GM21360 (cell line): Measurements from ENCODE around the gene TMEM11.

Experiments
- ATAC-seq: cut with Tn5 transposase; IDR thresholded peaks from one replicate; pipeline ENCODE4 v1.9.1; 2021; ENCODE audit warnings: mild to moderate bottlenecking, moderate library complexity; ENCODE audit not compliant: unreplicated experiment

Gene TMEM11

GRCh38 chr17:21214015-21214776, at the start of gene TMEM11:
TMEM11 (minus strand) TSS chr17:21214161; CDS start chr17:21214152, 9 bp downstream.
- ATAC-seq = peak; percentile 84

DNA sequence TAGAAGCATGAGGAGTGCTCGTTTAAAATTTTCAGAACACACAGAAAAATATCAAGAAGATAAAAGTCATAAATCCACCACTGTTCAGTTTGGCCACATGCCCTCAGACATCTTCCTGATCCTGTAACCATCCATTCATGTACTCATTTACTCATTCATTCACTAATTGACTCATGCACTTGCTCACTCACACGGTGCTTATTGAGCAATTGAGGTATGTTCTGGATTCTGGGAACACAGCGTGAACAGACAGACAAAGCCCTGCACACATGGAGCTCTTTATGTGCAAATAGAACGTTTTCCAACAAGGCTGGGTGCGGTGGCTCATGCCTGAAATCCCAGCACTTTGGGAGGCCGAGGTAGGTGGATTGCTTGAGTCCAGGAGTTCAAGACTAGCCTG, 49.4 kb upstream of the TMEM11 start:
- ATAC-seq = no peak

DNA sequence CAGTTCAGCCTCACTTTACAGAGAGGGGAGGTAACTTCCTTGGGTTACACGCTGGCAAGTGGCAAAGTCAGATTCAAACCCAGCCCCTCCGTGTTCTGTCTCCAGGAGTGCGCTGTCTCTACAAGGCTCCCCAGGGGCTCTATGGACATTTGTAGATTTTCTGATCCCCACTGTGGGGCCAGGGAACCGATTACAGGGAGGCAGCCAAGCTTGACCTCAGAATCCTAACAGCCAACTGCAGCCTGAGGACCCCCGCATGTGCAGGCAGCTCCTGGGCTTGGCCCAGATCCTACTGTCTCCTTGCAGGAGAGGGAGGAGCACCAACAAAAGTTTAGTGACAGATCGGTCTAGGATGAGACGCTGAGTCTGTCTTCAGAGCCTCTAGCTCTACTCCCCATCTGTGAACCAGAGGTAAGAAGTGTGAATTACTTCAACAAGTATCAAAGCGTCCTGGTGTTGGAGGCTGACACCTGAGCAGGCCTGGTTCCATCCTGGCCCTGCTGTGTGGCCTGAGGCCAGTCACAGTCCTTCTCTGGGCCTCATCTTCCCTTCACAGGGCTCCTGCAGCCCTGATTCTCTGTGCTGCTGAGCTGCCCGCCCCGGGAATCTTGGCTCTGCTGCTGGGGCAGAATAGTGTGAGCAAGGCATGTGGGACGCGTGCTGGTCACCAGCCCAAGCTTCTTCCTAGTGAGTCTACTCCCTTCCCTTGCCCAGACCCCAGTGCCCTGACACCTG, 48.5 kb upstream of the TMEM11 start:
- ATAC-seq = no peak

- no peak for ATAC-seq
These were observed 44.6 kb upstream of the TMEM11 start for GRCh38 chr17:21258593-21258992.

DNA sequence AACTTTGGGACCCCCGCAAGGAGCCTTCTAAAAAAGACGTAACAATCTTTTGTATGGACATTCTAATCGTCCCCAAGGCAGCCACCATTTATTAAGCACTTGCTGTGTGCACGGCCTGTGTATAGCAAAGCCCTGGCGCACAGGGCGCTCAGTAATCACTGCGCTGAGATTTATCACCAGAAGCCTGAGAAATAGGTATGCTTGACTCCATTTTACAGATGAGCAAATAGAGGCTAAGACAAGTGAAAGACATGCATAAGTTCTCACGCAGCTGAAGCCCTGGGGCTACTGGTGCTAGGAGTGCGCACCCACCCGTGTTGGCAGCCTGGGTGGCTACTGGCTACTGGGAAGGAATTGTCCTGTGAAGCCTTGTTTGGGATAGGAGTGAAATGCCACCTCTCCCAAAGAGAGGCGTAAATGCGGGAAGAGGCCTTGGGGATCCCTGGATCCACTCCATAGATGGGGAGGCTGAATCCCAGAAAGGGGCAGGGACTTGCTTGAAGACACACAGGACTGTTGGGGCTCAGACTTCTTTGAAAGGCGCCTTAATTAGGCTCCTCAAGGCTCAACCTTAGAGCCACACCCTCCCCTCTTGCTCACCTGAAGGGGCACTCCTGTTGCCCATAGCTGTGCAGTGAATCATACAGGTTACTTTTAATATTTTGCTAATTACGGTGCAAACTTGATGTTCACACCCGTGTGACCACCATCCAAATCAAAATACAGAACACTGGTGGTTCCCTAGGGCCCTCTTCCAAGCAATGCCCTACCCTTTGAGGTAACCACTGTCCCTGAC, 39.9 kb upstream of the TMEM11 start:
- ATAC-seq = peak; percentile 6

DNA sequence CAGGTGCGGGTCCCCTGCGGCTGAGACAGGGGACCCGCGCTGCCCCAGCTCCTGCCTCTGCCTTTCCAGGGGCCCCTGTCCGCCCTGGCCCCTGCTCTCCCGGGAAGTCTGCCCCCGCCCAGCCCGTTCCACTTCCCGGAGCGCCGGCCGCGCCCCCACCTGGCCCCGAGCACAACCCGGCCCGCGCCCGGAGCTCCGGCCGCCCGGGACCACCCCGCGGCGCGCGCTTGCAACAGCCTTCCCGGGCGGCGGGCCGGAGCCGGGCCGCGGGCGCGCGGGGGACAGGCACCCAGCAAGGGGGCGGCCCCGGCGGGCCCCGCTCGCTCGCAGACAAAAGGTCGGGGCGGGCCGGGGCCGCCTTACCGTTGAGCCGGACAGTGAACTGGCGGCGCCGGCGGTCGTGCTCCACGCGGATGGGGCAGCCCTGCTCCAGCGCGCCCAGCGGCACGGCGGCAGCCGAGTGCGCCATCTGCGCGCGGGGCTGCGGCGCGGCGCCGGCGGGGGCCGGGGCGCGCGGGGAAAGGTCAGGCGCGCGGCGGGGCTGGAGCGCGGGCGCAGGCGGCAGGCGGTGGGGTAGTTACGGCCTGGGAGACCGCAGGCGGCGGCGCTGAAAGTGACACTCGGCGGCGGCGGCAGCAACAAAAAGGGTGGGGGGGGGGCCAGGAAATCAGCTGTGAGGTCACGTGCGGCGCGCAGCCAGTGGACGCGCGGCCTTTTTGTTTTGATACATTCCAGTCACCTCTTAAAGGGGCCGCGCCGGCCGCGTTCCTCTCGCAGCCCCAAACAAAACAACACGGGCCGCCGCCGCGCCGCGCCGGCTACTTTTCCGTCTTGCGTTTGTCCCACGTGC, 39.1 kb upstream of the TMEM11 start, which contains the start of gene NATD1:
Gene NATD1 (minus strand): TSS at position 615 of the 850 bp plus-strand sequence. CDS start 146 bp downstream, at position 469.
- peak; percentile 50 for ATAC-seq

DNA sequence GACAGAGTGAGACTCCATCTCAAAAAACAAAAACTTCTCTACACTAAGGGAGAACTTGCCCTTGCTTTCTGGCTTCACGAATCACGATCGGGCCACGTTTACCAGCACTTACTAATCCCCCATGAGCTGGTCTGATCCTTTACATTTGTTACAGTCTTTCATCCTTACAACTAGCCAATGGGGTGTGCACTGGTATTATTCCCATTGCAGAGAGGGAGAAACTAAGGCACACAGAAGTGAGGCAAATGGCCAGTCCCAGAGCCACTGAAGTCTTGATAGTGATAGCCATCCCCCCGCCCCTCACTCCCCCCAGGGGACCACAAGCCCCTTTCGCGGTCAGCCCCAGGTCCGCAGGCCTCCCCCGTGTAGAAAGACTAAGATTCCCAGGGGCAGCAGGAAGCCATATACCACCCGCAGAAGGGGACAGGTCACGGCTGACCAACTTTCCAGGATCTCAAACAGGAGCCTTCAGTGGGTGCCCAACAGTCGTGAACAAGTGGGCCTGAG, 38.4 kb upstream of the TMEM11 start:
- no peak for ATAC-seq

- no peak for ATAC-seq
These were observed 37.5 kb upstream of the TMEM11 start for GRCh38 chr17:21251337-21252010.

DNA sequence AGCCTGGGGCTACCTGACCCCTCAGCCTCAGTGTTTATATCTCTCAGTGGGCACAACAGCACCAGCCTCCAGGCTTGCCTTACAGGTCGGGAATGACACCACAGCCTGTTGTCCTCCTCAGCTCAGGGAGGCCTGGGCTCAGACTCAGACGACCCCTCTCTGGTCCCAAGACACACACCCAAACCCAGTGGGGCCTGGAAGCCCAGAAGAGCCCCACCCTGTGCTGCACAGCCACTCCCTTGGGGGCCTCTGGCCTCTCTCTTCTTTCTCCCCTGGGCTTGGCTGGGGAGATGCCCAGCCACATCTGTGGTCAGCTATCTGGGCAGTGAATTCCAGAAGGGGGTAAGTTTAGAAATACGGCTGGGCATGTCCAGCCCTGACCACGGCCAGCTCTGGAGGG, 36.9 kb upstream of the TMEM11 start:
- no peak for ATAC-seq

GRCh38 chr17:21249920-21250703, 36.2 kb upstream of the TMEM11 start:
- no peak for ATAC-seq

DNA sequence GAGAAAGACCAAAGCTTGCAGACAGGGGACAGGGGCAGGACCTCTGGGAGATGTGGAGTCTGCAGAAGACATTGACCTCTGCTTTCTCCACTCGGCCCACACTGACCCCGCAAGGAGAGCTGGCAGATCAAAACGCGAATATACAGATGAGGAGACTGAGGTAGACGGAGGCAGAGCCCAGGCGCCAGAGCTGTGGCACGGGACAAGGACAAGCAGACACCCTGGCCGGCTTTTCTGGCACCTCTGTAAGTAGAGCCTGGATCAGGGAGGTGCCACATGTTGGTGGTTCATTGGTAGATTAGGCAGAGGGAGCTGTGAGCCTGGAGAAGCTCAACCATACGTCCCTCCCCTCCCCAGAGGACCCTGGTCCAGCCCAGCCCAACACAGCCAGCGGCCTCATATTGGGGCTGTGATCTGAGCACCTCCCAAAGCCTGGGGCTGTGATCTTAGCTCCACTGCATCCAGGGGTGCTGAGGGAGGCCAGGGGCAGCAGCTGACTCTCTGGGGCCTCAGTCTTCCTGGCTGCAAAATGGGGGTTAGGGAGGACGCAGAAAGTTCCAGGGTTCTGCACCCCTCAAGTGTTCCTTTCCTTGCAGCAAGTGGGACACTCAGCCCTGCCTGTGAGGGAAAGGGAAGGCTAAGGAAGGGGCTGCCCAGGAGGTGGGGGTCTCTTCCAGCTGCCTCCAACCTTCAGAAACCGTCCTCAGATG, 35.3 kb upstream of the TMEM11 start:
- no peak for ATAC-seq

GRCh38 chr17:21248500-21248899, 34.5 kb upstream of the TMEM11 start:
- no peak for ATAC-seq

DNA sequence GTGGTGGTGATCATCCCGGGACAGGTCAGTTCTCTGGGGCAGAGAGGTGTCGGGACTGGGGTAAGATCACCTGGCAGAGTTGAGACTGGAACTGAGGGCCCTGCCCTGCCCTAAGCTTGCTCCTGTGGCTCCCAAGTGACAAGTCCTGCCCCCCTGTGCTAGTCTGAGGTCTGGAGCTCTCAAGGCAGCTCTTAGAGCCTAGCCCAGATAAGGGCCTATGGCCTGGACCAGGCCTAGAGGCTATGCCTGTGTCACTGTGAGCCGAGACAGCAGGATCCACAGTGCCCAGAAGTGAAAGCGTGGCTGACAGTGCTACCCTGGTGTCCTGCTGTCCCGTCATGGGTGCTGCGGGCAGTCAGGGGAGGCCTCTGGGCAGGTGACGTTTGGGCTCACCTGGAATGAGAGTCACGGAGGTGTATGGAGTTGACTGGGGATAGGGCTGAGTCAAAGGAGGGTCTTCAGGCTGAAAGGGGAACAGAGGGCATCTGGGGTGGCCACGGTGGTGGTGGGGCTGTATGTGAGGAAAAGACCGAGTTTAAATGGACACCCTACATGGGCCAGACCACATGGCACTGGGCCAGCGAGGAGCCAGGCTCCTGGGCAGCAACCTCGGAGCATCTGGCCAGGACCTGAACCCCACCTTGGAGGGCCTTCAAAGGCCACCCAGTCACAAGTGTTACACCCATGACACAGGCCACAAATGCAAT, 33.7 kb upstream of the TMEM11 start:
- ATAC-seq = no peak

GRCh38 chr17:21246698-21247097, 32.7 kb upstream of the TMEM11 start:
- ATAC-seq = no peak

DNA sequence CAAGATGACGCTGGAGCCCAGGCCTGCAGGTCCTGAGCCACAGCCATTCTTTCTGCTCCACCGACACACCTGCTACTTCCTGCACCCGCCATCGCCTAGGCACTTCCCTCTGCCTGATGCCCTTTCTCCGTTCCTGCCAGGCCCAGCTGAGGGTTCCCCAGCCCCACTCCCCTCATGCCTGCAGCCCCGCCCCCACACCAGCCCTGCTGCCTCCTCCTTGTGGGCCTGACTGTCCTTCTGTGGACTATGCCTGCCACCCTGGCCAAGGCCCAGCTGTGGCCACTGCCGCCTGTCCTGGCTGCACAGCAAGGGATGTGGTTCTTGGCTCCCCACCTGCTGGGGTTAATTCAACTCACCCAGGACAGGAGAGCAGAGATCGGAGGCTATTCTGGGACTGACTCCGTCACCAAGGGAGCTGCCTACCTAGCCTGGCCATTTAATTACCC, 31.7 kb upstream of the TMEM11 start:
- no peak for ATAC-seq

DNA sequence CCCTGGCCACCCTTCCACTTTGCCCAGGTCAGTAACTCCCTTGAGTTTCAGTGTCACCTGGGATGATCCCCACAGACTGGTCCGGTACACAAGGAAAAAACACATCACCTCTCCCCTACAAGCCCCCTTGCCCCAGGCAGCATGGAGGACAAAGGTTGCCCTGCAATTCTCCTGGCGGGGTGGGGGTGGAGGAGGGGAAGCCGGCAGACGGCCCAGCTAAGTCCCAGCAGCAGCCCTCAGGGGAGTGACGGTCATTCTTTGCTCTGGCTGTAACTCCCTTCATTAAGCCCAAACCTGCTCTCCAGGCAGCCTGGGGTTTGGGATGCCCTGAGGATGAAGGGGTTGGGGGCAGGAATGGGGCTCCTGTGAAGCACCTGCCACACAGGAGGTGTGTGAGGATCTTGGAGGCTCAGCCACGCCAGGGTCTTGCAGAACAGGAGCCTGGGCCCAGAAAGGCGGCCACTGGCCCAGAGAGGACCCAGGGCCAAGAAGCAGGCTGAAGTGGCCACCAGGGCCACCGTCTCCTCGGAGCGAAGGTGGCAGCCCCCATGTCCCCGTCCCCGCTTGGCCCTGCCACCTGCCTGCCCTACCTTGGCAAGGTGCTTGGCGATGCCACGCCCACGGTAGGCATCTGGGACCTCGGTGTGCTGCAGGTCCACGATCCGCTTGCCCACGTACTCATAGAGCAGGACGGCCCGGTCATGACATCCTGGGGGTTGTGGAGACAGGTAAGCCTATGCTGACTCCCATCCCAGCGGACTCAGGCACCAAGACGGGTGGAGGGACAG, 29.7 kb upstream of the TMEM11 start:
- no peak for ATAC-seq
